SH-SY5Y (cell line): Measurements from ENCODE around the gene CRTC3.

ENCODE experiments used
- GATA2 ChIP-seq: IDR thresholded peaks from 2 replicates; pipeline ENCODE4 v1.6.1; 2011; ENCODE audit warnings: mild to moderate bottlenecking, low read depth, low read length
- GATA3 ChIP-seq: IDR thresholded peaks from 2 replicates; pipeline ENCODE4 v1.6.1; 2011; ENCODE audit warnings: low read depth, mild to moderate bottlenecking, low read length, moderate library complexity

DNA sequence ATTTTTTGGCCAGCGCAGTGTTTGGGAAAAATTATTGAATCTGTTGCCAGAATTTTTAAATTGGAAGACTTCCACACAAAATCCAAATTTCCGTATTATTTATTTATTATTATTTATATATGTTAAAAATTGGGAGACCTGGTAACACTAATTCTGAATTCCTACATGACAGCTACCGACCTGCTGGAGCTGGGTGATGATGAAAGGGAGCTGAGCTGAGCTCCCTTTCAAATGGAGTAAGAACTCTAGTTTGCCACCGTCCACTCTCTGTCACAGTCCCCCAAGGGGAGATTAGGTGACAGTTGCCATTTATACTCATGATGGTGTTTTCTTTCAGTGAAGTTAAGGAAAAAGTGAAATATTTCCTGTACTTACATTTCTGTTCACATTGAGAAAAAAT is 1.4 kb downstream of the CRTC3 start:
- TF ChIP-seq GATA2 = no peak
- TF ChIP-seq GATA3 = no peak
